ENCODE measurements around the gene GPLD1. TPM values are rescaled to one million over a fixed set of nuclear protein-coding genes. Genes with fewer than 3 reads are reported as not detected.

Gene GPLD1
- total RNA-seq, 1 donor from 2014 or later: 1.8 TPM

DNA sequence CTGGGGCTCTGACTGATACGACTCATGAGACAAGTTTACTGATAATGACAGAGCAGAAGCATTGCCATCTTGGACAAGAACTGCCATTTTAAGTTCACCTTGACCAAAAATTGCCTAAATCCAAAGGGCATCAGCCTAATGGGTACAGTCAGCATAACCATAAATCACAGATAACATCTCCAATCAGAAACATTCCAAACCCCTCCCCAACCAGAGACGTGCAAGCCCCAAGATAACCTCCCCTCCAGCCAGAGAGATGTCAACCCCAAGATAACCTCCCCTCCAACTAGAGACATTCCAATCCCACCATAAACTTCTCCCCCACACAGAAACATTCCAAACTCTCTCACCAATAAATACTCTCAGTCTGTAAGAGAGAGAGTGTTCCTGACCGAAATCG lies 10.5 kb downstream of the GPLD1 start:
- no peak for DNase-seq (ENCODE audit: low read depth)
- TF ChIP-seq, protein P1, sequence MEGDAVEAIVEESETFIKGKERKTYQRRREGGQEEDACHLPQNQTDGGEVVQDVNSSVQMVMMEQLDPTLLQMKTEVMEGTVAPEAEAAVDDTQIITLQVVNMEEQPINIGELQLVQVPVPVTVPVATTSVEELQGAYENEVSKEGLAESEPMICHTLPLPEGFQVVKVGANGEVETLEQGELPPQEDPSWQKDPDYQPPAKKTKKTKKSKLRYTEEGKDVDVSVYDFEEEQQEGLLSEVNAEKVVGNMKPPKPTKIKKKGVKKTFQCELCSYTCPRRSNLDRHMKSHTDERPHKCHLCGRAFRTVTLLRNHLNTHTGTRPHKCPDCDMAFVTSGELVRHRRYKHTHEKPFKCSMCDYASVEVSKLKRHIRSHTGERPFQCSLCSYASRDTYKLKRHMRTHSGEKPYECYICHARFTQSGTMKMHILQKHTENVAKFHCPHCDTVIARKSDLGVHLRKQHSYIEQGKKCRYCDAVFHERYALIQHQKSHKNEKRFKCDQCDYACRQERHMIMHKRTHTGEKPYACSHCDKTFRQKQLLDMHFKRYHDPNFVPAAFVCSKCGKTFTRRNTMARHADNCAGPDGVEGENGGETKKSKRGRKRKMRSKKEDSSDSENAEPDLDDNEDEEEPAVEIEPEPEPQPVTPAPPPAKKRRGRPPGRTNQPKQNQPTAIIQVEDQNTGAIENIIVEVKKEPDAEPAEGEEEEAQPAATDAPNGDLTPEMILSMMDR (IDR thresholded peaks at IDR 0.05; ENCODE audit: insufficient read depth, low read length, poor library complexity, severe bottlenecking): no peak

DNA sequence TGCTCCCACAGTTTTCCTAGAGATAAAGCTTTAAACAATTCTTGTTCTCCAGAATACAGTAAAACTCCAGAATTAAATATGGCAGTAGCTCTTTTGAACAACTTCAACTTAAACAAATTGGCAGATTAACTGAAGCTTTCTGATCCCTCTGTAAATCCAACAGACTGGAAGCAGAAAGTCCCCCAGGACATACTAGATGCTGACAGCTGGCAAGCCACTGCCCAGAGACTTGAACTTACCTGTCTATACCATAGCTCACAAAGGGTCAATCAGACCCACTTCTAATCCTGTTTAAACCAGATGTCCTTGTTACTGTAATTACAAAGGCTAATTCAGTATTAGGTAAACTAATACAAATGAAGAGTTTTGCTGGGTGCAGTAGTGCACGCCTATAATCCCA lies 12.3 kb downstream of the GPLD1 start:
- TF ChIP-seq, protein P1 (IDR thresholded peaks at IDR 0.05; ENCODE audit: insufficient read depth, low read length, poor library complexity, severe bottlenecking): no peak
- Histone ChIP-seq H3K27me3 (ENCODE audit: control insufficient read depth, insufficient read depth, low read length) (no peaks in the 10 kb centered on the region), H3K36me3 (ENCODE audit: control insufficient read depth, insufficient read depth, low read length) (no peaks in the 10 kb centered on the region), H3K4me3 (ENCODE audit: low read depth, low read length) (no peak overlapping the region)
- DNase-seq (ENCODE audit: low read depth): no peak

More for the DNA sequence above, 10.5 kb downstream of the GPLD1 start:
- Histone ChIP-seq H3K4me3 (ENCODE audit: low read depth, low read length) (no peak overlapping the region), H3K27me3 (ENCODE audit: control insufficient read depth, insufficient read depth, low read length) (no peaks in the 10 kb centered on the region), H3K36me3 (ENCODE audit: control insufficient read depth, insufficient read depth, low read length) (no peaks in the 10 kb centered on the region)

DNA sequence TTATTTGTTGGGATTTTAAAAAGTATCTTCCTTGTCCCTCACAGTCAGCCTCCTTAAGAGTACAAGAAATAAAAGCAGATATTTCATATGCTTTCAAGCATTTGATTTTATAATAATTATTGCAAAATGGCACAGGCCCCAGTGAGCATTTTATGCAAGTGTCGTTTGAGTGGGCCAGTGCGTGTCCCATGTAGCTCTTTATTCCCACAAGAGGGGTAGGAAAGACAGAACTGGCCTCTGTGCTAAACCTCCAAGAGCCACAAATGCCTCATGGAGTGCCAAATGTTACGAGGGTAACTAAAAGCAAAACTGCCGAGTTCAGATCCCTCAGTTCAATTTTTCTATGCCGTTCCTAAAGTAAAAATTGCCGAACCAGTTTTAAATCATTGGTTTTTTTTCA lies 12.7 kb downstream of the GPLD1 start:
- no peaks in the 10 kb centered on the region for H3K27me3 ChIP-seq (ENCODE audit: control insufficient read depth, insufficient read depth, low read length)
- no peak for DNase-seq (ENCODE audit: low read depth)
- TF ChIP-seq, protein P1 (IDR thresholded peaks at IDR 0.05; ENCODE audit: insufficient read depth, low read length, poor library complexity, severe bottlenecking): no peak
- no peak overlapping the region for H3K4me3 ChIP-seq (ENCODE audit: low read depth, low read length)
- H3K36me3 ChIP-seq (ENCODE audit: control insufficient read depth, insufficient read depth, low read length): no peaks in the 10 kb centered on the region

DNA sequence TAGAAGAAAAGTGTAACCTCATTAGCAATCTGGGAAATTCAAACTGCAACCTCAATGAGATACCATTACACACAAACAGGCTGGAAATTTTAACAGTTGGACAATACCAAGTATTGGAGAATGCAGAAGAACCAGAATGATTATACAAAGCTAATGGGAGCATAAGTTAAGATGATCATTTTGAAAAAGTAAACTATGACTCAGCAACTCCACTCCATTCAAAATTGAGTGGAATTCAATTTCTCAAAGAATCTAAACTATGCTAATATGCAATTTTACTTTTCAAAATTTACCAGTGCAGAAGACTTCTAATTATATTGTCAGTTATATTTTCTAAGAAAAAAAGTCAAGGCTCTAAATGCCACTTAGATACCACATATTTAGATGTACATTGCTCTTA lies 17.2 kb downstream of the GPLD1 start:
- DNase-seq (ENCODE audit: low read depth): no peak
- Histone ChIP-seq H3K36me3 (ENCODE audit: control insufficient read depth, insufficient read depth, low read length) (no peaks in the 10 kb centered on the region), H3K4me3 (ENCODE audit: low read depth, low read length) (no peak overlapping the region), H3K27me3 (ENCODE audit: control insufficient read depth, insufficient read depth, low read length) (no peaks in the 10 kb centered on the region)
- TF ChIP-seq, protein P1 (IDR thresholded peaks at IDR 0.05; ENCODE audit: insufficient read depth, low read length, poor library complexity, severe bottlenecking): no peak

DNA sequence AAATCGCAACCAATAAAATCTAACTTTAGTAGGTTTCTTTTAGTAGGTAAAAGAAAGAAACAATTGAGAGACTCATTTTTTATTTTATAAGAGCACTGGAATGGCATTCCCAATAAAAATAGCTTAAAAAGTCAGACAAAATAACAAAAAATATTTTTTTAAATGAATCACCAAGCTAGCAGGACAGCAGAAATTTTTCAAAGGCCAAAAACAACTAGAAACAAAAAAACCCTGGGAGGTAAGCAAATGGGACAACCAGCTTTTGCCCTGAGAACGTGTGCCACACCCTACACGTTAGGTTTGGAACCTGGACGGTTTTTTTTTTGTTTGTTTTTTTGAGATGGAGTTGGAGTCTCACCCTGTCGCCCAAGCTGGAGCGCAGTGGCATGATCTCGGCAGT lies 19.6 kb downstream of the GPLD1 start:
- no peak overlapping the region for H3K4me3 ChIP-seq (ENCODE audit: low read depth, low read length)
- no peak for DNase-seq (ENCODE audit: low read depth)
- H3K27me3 ChIP-seq (ENCODE audit: control insufficient read depth, insufficient read depth, low read length): no peaks in the 10 kb centered on the region
- H3K36me3 ChIP-seq (ENCODE audit: control insufficient read depth, insufficient read depth, low read length): no peaks in the 10 kb centered on the region
- TF ChIP-seq, protein P1 (IDR thresholded peaks at IDR 0.05; ENCODE audit: insufficient read depth, low read length, poor library complexity, severe bottlenecking): no peak

DNA sequence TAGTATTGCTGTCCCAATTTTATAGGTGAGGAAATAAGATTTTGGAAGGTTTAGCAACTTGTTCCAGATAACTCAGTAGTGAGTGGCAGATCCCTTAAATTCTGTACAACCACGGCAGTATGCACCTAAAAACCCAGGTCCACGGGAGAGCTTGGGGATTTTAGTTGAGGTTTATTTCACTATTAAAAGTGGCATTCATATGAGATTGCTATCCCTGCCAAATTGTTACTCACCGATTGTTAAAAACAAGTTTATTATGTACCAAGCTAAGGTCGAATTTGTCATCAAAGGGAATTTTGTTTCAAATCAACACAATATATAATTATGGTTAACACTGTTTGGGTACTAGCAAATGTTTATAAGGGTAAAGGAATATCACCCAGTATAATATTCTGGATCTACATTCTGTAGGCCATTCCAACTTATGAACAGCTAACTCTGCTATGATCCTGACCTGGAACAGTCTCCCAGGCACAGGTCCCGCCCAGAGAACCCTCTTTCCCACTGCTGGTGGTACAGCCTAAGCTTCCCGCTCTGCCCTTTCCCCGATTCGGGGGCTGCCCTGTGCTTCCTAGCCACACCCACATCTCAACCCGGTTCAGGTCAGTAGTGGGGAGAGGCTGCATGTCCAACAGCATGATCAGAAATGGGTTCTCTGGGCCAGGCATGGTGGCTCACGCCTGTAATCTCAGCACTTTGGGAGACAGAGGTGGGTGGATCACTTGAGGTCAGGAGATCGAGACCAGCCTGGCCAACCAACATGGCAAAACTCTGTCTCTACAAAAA lies 24.9 kb downstream of the GPLD1 start:
- TF ChIP-seq, protein P1 (IDR thresholded peaks at IDR 0.05; ENCODE audit: insufficient read depth, low read length, poor library complexity, severe bottlenecking): no peak
- H3K4me3 ChIP-seq (ENCODE audit: low read depth, low read length): no peak overlapping the region
- no peak for DNase-seq (ENCODE audit: low read depth)

More for the DNA sequence above, 24.9 kb downstream of the GPLD1 start:
- H3K27me3 ChIP-seq (ENCODE audit: control insufficient read depth, insufficient read depth, low read length): no peaks in the 10 kb centered on the region
- no peaks in the 10 kb centered on the region for H3K36me3 ChIP-seq (ENCODE audit: control insufficient read depth, insufficient read depth, low read length)

Data from kidney epithelial cell (primary cell).